GM18499 (cell line): ENCODE results near the gene C11orf21.

Source experiments
- ATAC-seq: cut with Tn5 transposase; IDR thresholded peaks from one replicate; pipeline ENCODE4 v1.9.1; 2021; ENCODE audit warnings: moderate number of reproducible peaks; ENCODE audit not compliant: insufficient read depth, unreplicated experiment

The C11orf21 gene

DNA sequence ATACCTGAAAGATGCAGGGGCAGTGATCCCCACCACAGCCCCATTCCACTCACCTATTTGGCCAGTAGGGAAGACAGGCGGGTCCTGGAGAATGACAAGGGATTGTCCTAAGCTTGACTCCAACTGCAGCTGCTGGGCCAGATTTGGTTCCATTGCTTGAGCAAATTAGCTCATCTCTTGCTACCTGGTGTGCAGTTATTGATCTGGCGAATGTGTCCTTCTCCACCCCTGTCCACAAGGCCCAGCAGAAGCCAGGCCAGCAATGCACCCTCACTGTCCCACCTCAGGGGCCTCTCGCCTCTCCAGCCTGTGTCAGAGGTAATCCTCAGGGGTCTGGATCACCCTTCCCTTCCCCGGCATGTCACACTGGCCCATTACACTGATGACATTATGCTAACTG lies 23.4 kb upstream of the C11orf21 start:
- no peak for ATAC-seq

DNA sequence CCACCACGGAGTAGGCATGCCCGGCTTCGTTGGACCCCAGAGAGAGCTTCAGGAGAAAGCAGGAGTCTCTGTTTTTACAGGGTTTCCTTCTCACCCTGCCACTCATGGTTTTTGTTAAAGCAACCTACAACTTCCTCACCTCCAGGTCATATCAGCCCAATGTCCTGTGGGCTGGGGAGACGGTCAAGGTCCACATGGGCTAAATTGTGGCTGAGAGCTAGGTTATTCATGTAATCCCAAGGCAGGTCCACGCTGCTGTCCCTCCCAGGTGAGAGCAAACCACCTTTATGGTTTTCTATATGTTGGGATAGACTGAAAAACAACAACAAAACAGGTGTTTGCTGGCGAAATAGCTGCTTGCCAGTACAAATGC lies 19.6 kb upstream of the C11orf21 start:
- no peak for ATAC-seq

DNA sequence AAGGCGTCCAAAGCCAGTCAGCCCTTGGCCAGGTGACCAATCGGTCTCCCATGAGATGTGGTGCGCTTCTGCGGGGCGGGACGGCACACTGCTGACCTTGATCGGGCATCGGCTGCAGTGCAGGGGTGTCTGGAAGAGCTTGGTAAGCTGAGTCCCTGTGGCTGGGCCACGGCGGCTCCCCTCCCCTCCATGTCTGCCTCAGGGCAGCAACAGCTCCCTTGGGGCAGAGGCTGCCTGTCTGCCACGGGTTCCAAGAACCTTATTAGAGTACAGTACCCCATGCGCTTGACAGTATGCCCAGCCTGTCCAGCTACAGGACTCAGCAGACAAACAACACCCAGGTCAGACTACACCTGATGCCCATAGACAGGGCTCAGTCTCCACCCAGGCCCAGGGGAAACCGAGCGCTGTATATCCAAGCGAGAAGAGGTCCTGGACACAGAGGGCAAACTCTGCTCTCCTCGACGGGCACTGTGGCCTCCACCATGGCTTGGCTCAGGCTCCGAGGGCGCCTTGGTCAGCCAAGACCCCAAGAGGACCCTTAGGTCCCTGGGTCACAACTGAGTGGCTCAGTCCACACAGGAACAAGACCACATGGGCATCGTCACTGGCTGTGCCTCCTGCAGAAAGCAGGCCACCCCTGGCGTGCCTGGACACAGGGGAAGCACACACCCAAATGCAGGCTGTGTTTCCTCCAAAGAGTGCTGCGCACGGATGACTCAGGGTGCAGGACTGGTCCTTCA lies 19.0 kb upstream of the C11orf21 start:
- no peak for ATAC-seq

- ATAC-seq, result no peak
Observed at GRCh38 chr11:2319791-2320472, 18.2 kb upstream of the C11orf21 start.

- ATAC-seq, result no peak
Observed at GRCh38 chr11:2318707-2319106, 17.0 kb upstream of the C11orf21 start.

GRCh38 chr11:2318123-2318522 lies 16.4 kb upstream of the C11orf21 start:
- ATAC-seq, result no peak

- no peak for ATAC-seq
Observed at GRCh38 chr11:2317354-2318050, 15.8 kb upstream of the C11orf21 start.

GRCh38 chr11:2316963-2317244 lies 15.2 kb upstream of the C11orf21 start:
- ATAC-seq, result no peak

GRCh38 chr11:2316169-2316962 lies 14.6 kb upstream of the C11orf21 start:
- no peak for ATAC-seq

GRCh38 chr11:2315395-2316168 lies 13.9 kb upstream of the C11orf21 start:
- ATAC-seq, result no peak

- no peak for ATAC-seq
Observed at GRCh38 chr11:2314525-2315394, 13.0 kb upstream of the C11orf21 start.

- no peak for ATAC-seq
Observed at GRCh38 chr11:2314136-2314524, 12.4 kb upstream of the C11orf21 start.

GRCh38 chr11:2313051-2313951 lies 11.6 kb upstream of the C11orf21 start:
- no peak for ATAC-seq

- no peak for ATAC-seq
Observed at GRCh38 chr11:2312232-2313042, 10.7 kb upstream of the C11orf21 start.

- no peak for ATAC-seq
Observed at GRCh38 chr11:2311353-2312133, 9.8 kb upstream of the C11orf21 start.

DNA sequence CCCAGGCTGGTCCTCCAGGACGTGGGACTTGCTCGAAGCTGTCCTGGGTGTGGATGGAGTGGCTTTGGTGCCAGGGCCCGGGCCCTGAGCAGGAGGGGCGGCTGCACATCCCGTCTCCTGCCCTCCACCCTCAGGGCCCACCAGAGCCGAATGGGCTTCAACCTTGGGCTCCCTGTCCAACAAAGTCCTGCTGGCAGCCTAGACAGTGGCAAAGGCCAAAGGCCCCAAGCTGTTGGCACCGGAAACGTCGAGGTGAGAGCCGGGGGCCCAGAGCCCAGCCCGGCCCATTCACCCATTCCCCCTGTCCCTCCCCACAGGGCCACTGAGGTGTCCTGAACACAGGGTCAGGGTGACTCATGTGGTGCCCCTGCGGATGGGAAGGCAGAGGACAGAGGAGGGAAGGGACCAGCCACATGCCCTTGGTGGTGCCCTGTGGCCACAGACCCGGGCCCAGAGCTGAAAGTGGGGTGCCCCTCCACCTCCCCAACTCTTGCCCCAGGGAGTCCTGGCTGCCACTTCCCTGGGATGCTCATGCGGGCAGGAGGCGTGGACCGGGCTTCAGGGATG lies 9.2 kb upstream of the C11orf21 start:
- no peak for ATAC-seq
